ENCODE measurements around the gene LTO1. TPM values are rescaled to one million over a fixed set of nuclear protein-coding genes. Genes with fewer than 3 reads are reported as not detected.
A peak's percentile ranks its signal among the peaks of the same experiment; 100 is the strongest.

LTO1 gene
- polyA plus RNA-seq, 1 donor (not counting 4 experiments of a cell fraction or from before 2014, with no cell fraction given), result 24.3 TPM

GRCh38 chr11:69644962-69645675 lies 30.0 kb downstream of the LTO1 start:
- peaks cover 11% of the 10 kb centered on the region for H3K4me1 ChIP-seq (ENCODE audit: control insufficient read depth, extremely low read depth, insufficient read depth, low read length)
- H3K4me2 ChIP-seq (ENCODE audit: control insufficient read depth, extremely low read depth, insufficient read depth, low read depth, low read length), result no peak overlapping the region
- H3K79me2 ChIP-seq (ENCODE audit: control insufficient read depth, insufficient read depth, low read length), result peaks cover 66% of the 10 kb centered on the region
- peaks cover 35% of the 10 kb centered on the region for H4K20me1 ChIP-seq (ENCODE audit: control insufficient read depth, extremely low read depth, insufficient read depth, low read length)
- no peak overlapping the region for H3K4me3 ChIP-seq (ENCODE audit: control insufficient read depth in 2 of 3, extremely low read depth in 1 of 3, insufficient read depth in 2 of 3, low read depth in 1 of 3, low read length in 3 of 3)
- no peak overlapping the region for H2AFZ ChIP-seq (ENCODE audit: control insufficient read depth, low read length)
- no peak overlapping the region for H3K9ac ChIP-seq (ENCODE audit: control insufficient read depth, extremely low read depth, insufficient read depth, low read length)
- dilution Hi-C loops (cut with MboI; ENCODE audit: extremely low pct_ligation_motif_present, low sequenced_read_pairs), result no loop called here
- no peaks in the 10 kb centered on the region for H3K9me3 ChIP-seq (ENCODE audit: control insufficient read depth, low read depth, low read length)
- no peak overlapping the region for H3K27ac ChIP-seq (ENCODE audit: control insufficient read depth, insufficient read depth, low read length)
- no peak for DNase-seq (ENCODE audit: low read depth, low spot score)
- TF ChIP-seq CTCF (optimal IDR thresholded peaks at IDR 0.05 in 1 of 3, IDR thresholded peaks at IDR 0.05 in 1 of 3, conservative IDR thresholded peaks at IDR 0.05 in 1 of 3; ENCODE audit: extremely low read depth in 1 of 3, insufficient read depth in 2 of 3, low read length in 3 of 3) (peak in 1 of 3 experiments; percentile 14), EZH2 (IDR thresholded peaks at IDR 0.05; ENCODE audit: low read length) (no peak)
- peaks cover 2% of the 10 kb centered on the region for H3K9me1 ChIP-seq (ENCODE audit: control insufficient read depth, extremely low read depth, insufficient read depth, low read length)
- peaks cover 40 to 45% of the 10 kb centered on the region in 2 experiments for H3K36me3 ChIP-seq (ENCODE audit: control insufficient read depth in 2 of 2, extremely low read depth in 1 of 2, insufficient read depth in 2 of 2, low read length in 2 of 2)
- no peak for FAIRE-seq
- H3K27me3 ChIP-seq (ENCODE audit: control insufficient read depth, extremely low read depth, insufficient read depth, low read length), result no peaks in the 10 kb centered on the region

- FAIRE-seq, result no peak
- no peak for DNase-seq (ENCODE audit: low read depth, low spot score)
- H3K79me2 ChIP-seq (ENCODE audit: control insufficient read depth, insufficient read depth, low read length), result peaks cover 61% of the 10 kb centered on the region
Observed at GRCh38 chr11:69644071-69644961, 30.8 kb downstream of the LTO1 start.

More at GRCh38 chr11:69644071-69644961, 30.8 kb downstream of the LTO1 start:
- no peak overlapping the region for H3K27ac ChIP-seq (ENCODE audit: control insufficient read depth, insufficient read depth, low read length)
- no peak overlapping the region for H2AFZ ChIP-seq (ENCODE audit: control insufficient read depth, low read length)
- peaks cover 2% of the 10 kb centered on the region for H3K9me1 ChIP-seq (ENCODE audit: control insufficient read depth, extremely low read depth, insufficient read depth, low read length)
- dilution Hi-C loops (cut with MboI; ENCODE audit: extremely low pct_ligation_motif_present, low sequenced_read_pairs), result no loop called here
- H3K9me3 ChIP-seq (ENCODE audit: control insufficient read depth, low read depth, low read length), result no peaks in the 10 kb centered on the region
- peak overlapping the region; percentile 28 for H3K9ac ChIP-seq (ENCODE audit: control insufficient read depth, extremely low read depth, insufficient read depth, low read length)
- peak overlapping the region; percentile 37 to 95 (median 73) for H3K4me3 ChIP-seq (ENCODE audit: control insufficient read depth in 2 of 3, extremely low read depth in 1 of 3, insufficient read depth in 2 of 3, low read depth in 1 of 3, low read length in 3 of 3)
- peaks cover 15% of the 10 kb centered on the region for H3K4me1 ChIP-seq (ENCODE audit: control insufficient read depth, extremely low read depth, insufficient read depth, low read length)
- peaks cover 32 to 39% of the 10 kb centered on the region in 2 experiments for H3K36me3 ChIP-seq (ENCODE audit: control insufficient read depth in 2 of 2, extremely low read depth in 1 of 2, insufficient read depth in 2 of 2, low read length in 2 of 2)
- no peaks in the 10 kb centered on the region for H3K27me3 ChIP-seq (ENCODE audit: control insufficient read depth, extremely low read depth, insufficient read depth, low read length)
- no peak for TF ChIP-seq CTCF (optimal IDR thresholded peaks at IDR 0.05 in 1 of 3, IDR thresholded peaks at IDR 0.05 in 1 of 3, conservative IDR thresholded peaks at IDR 0.05 in 1 of 3; ENCODE audit: extremely low read depth in 1 of 3, insufficient read depth in 2 of 3, low read length in 3 of 3)
- TF ChIP-seq EZH2 (IDR thresholded peaks at IDR 0.05; ENCODE audit: low read length), result no peak
- peak overlapping the region; percentile 64 for H3K4me2 ChIP-seq (ENCODE audit: control insufficient read depth, extremely low read depth, insufficient read depth, low read depth, low read length)
- peaks cover 30% of the 10 kb centered on the region for H4K20me1 ChIP-seq (ENCODE audit: control insufficient read depth, extremely low read depth, insufficient read depth, low read length)

Measured in keratinocyte (primary cell).